ENCODE results near the gene CSNK2A1.

Gene CSNK2A1

DNA sequence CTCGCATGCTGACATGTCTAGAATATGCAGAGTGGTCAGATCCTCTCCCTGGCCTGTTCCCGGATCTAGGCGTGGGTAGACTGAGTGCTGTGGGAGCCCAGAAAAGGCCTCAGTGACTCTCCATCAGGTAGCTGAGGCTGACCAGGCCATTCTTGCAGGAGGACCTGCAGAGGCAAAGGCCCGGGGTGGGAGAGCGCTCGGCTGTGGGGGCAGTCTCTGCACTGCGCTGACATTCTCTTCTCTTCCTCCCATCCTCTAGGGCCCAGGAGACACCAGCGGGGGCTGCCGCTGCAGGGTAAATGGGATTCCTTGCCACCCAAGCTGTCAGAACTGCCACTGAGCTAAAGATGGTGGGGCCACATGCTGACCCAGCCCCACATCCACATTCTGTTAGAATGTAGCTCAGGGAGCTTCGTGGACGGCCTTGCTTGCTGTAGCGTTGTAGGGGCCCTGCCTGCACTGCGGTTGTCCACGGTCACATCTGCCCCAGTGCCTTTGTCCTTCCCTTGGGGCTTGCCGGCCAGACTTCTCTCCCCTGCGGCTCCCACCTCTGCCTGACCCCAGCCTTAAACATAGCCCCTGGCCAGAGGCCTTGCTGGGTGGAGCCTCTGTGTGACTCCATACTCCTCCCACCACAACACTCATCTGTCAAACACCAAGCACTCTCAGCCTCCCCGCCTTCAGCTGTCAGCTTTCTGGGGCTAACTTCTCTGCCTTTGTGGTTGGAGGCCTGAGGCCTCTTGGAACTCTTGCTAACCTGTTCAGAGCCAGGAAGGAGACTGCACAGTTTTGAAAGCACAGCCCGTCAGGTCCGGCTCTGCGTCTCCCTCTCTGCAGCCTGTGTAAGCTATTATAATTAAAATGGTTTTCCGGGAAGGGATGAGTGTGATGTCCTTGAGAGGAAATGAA, 113.2 kb downstream of the CSNK2A1 start:
- DNase-seq (ENCODE audit: low read depth in 2 of 2): no peak

- DNase-seq (ENCODE audit: low read depth in 2 of 2): no peak
Observed at GRCh38 chr20:428658-429200, 114.9 kb downstream of the CSNK2A1 start.

DNA sequence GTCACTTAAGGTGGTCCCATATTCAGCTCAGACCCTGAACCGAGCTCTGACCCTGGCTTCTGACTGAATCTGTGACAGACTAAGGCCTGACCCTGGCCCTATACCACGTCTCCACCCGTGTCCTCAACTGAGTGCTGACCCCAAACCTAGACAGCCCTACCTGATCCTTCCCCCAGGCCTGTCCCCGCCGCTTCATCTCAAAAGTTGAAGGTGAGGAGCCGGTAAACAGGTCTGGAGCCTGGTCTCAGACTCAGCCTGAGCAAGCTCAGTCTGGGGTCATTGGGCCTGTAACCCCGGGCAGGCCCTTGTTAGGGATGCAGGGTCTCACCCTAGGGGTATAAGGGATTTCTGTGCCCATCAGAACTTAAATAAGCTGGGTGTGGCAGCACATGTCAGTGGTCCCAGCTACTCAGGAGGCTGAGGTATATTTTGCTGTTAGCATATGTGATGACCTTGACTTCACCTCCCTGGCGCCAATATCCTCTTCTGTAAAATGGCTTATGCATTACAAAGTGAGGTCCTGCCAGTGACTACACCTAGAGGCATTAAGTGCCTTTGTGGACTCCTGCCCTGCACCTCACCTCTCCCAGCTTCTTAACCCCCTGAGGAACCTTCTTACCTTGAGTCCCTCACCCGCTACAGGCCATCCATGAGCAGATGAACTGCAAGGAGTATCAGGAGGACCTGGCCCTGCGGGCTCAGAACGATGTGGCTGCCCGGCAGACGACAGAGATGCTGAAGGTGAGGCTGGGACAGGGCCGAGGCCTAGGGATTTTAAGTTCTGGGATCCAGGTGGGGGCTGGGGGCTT, 115.5 kb downstream of the CSNK2A1 start:
- no peak for DNase-seq (ENCODE audit: low read depth in 2 of 2)

DNA sequence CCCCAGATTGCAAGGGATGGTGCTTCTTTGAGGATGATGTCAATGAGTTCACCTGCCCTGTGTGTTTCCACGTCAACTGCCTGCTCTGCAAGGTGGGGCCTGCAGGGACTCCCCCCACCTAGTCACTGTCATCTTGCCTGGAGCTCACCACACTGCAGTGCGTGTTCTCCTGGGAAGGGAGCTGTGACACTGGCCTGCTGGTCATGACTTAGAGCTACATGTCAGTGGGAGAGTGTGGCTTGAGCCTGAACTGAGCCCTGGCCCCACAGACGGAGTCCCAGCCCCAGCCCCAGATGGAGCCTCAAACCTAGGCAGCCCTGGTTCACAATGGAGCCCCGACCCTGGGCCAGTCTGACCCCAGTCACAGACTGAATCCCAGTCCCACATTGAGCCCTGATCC, 116.2 kb downstream of the CSNK2A1 start:
- no peak for DNase-seq (ENCODE audit: low read depth in 2 of 2)

- no peak for DNase-seq (ENCODE audit: low read depth in 2 of 2)
Observed at GRCh38 chr20:426566-426965, 117.0 kb downstream of the CSNK2A1 start.

Data from stimulated activated CD8-positive, alpha-beta memory T cell treated with anti-CD3 and anti-CD28 coated beads, Interleukin-15, amount 100 ng/mL, for 48 hours (primary cell).